ENCODE measurements around the gene FHL5. TPM values are rescaled to one million over a fixed set of nuclear protein-coding genes. Genes with fewer than 3 reads are reported as not detected.

Gene FHL5
- total RNA-seq, 1 donor from 2014 or later: not detected

DNA sequence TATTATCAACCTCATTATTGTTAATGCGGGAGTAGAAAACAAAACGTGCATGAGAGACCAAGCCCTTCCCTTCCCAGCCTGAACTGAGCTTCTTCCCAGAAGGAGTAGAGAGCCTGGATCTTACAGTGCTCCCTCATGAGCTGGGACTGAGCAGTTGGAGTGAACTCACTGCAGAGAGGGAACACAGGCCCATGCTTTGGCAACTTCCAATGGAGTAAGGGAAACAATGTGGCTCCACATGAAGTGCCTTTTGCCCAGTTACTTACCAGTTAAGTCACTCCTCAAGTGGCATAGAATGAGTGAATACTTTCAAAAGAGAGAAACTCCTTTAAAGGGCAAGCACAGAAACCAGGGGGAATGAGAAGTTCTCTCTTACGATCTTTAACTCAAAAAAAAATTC is 12.4 kb downstream of the FHL5 start:
- no peaks in the 10 kb centered on the region for H3F3A ChIP-seq (ENCODE audit: low read depth)
- Mint-ChIP-seq H3K4me1 (no peaks in the 10 kb centered on the region), H3K27me3 (ENCODE audit: insufficient read depth, low read depth) (peaks cover 2% of the 10 kb centered on the region), H3K9me3 (peaks cover 5% of the 10 kb centered on the region), H3K4me3 (no peak overlapping the region), H3K27ac (no peak overlapping the region), H3K36me3 (no peaks in the 10 kb centered on the region)
- H3K79me2 ChIP-seq (ENCODE audit: low read depth): no peaks in the 10 kb centered on the region
- H3K4me2 ChIP-seq: no peak overlapping the region
- no peaks in the 10 kb centered on the region for H3K4me1 ChIP-seq
- H3K36me3 ChIP-seq: no peaks in the 10 kb centered on the region
- no peaks in the 10 kb centered on the region for H4K20me1 ChIP-seq (ENCODE audit: low read depth)
- H3K27me3 ChIP-seq: no peaks in the 10 kb centered on the region
- no peak overlapping the region for H3K9ac ChIP-seq
- H3K27ac ChIP-seq: no peak overlapping the region
- peaks cover 7% of the 10 kb centered on the region for H3K9me3 ChIP-seq (ENCODE audit: low read depth)
- H3K4me3 ChIP-seq: no peak overlapping the region
- DNase-seq (ENCODE audit: low spot score): peak; percentile 6
- TF ChIP-seq EZH2phosphoT487 (IDR thresholded peaks at IDR 0.05) (no peak), EZH2 (IDR thresholded peaks at IDR 0.05) (no peak)
- TF ChIP-seq, protein P1, sequence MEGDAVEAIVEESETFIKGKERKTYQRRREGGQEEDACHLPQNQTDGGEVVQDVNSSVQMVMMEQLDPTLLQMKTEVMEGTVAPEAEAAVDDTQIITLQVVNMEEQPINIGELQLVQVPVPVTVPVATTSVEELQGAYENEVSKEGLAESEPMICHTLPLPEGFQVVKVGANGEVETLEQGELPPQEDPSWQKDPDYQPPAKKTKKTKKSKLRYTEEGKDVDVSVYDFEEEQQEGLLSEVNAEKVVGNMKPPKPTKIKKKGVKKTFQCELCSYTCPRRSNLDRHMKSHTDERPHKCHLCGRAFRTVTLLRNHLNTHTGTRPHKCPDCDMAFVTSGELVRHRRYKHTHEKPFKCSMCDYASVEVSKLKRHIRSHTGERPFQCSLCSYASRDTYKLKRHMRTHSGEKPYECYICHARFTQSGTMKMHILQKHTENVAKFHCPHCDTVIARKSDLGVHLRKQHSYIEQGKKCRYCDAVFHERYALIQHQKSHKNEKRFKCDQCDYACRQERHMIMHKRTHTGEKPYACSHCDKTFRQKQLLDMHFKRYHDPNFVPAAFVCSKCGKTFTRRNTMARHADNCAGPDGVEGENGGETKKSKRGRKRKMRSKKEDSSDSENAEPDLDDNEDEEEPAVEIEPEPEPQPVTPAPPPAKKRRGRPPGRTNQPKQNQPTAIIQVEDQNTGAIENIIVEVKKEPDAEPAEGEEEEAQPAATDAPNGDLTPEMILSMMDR (IDR thresholded peaks at IDR 0.05): no peak
- peak overlapping the region; percentile 68 for H2AFZ ChIP-seq (replicated peaks)

DNA sequence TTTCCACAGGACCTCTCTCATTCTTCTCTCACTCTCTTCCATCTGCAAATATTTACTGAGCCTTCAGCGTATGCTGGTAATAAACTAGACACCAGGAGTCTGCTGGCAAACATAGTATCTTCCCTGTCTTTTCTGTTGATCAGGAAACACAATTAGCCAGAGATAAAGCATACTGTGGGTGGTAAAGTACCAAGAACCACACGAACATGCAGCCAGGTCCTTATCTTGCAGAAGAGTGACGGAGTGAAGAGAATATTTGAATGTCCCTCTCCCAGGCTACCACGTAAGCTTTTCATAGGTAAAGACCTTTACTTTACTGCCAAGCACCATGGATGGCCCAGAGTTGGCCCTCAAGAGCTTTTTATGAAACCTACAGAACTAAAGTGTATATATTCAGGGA is 13.3 kb downstream of the FHL5 start:
- H3K9ac ChIP-seq: no peak overlapping the region
- H3K9me3 ChIP-seq (ENCODE audit: low read depth): no peaks in the 10 kb centered on the region
- no peak overlapping the region for H3K4me2 ChIP-seq
- Mint-ChIP-seq H3K36me3 (no peaks in the 10 kb centered on the region), H3K27ac (no peak overlapping the region), H3K9me3 (no peaks in the 10 kb centered on the region), H3K4me1 (no peaks in the 10 kb centered on the region), H3K4me3 (no peak overlapping the region), H3K27me3 (ENCODE audit: insufficient read depth, low read depth) (no peaks in the 10 kb centered on the region)
- no peak for TF ChIP-seq EZH2 (IDR thresholded peaks at IDR 0.05)
- TF ChIP-seq EZH2phosphoT487 (IDR thresholded peaks at IDR 0.05): no peak
- TF ChIP-seq, protein P1 (IDR thresholded peaks at IDR 0.05): no peak
- no peaks in the 10 kb centered on the region for H3K79me2 ChIP-seq (ENCODE audit: low read depth)
- H3K27ac ChIP-seq: no peak overlapping the region
- no peak overlapping the region for H3K4me3 ChIP-seq
- no peaks in the 10 kb centered on the region for H3F3A ChIP-seq (ENCODE audit: low read depth)
- H3K4me1 ChIP-seq: no peaks in the 10 kb centered on the region
- no peaks in the 10 kb centered on the region for H4K20me1 ChIP-seq (ENCODE audit: low read depth)
- DNase-seq (ENCODE audit: low spot score): no peak
- H2AFZ ChIP-seq (replicated peaks): peak overlapping the region; percentile 50
- no peaks in the 10 kb centered on the region for H3K36me3 ChIP-seq
- H3K27me3 ChIP-seq: no peaks in the 10 kb centered on the region

DNA sequence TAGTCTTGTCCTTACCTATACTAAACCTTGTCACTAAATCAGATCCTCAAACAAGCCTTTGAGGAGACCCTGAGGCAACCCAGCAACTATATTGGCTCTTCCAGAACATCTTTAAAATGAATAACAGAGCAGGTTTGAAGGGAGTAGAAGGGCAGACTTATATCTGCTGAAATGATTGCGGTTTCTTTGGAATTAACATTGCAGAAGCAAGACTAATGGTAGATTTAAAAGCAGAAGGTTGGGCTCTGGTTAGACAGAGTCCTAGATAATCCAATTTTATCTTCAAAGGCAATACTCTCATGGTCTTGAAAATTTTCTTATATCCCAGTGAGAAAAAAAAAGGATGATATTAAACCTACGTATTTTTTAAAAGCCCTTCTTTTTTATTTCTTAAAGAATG is 19.1 kb downstream of the FHL5 start:
- Histone ChIP-seq H3K4me3 (no peak overlapping the region), H3F3A (ENCODE audit: low read depth) (no peaks in the 10 kb centered on the region), H3K27me3 (no peaks in the 10 kb centered on the region), H3K9ac (no peak overlapping the region), H3K9me3 (ENCODE audit: low read depth) (no peaks in the 10 kb centered on the region), H3K79me2 (ENCODE audit: low read depth) (no peaks in the 10 kb centered on the region), H3K36me3 (no peaks in the 10 kb centered on the region), H2AFZ (replicated peaks) (no peak overlapping the region), H4K20me1 (ENCODE audit: low read depth) (no peaks in the 10 kb centered on the region), H3K27ac (no peak overlapping the region), H3K4me1 (no peaks in the 10 kb centered on the region), H3K4me2 (no peak overlapping the region)
- TF ChIP-seq EZH2 (IDR thresholded peaks at IDR 0.05) (no peak), EZH2phosphoT487 (IDR thresholded peaks at IDR 0.05) (no peak)
- TF ChIP-seq, protein P1 (IDR thresholded peaks at IDR 0.05): no peak
- H3K27me3 Mint-ChIP-seq (ENCODE audit: insufficient read depth, low read depth): no peaks in the 10 kb centered on the region
- no peak overlapping the region for H3K4me3 Mint-ChIP-seq
- no peak for DNase-seq (ENCODE audit: low spot score)
- no peaks in the 10 kb centered on the region for H3K36me3 Mint-ChIP-seq
- H3K4me1 Mint-ChIP-seq: no peaks in the 10 kb centered on the region
- H3K9me3 Mint-ChIP-seq: no peaks in the 10 kb centered on the region
- H3K27ac Mint-ChIP-seq: no peak overlapping the region
